HG02623 (cell line): ENCODE results near the gene MLNR.

Experiments used
- ATAC-seq: cut with Tn5 transposase; IDR thresholded peaks from one replicate; pipeline ENCODE4 v1.9.1; 2021; ENCODE audit warnings: moderate library complexity; ENCODE audit not compliant: unreplicated experiment

Gene MLNR

GRCh38 chr13:49225223-49226042, 5.3 kb downstream of the MLNR start:
- ATAC-seq = no peak

- ATAC-seq = no peak
Observed at GRCh38 chr13:49226613-49227012, 6.5 kb downstream of the MLNR start.

GRCh38 chr13:49234741-49235140, 14.6 kb downstream of the MLNR start:
- ATAC-seq = no peak

- ATAC-seq = no peak
Observed at GRCh38 chr13:49235856-49236431, 15.8 kb downstream of the MLNR start.

- ATAC-seq = no peak
Observed at GRCh38 chr13:49238621-49239020, 18.5 kb downstream of the MLNR start.

GRCh38 chr13:49240017-49240416, 19.9 kb downstream of the MLNR start:
- ATAC-seq = no peak

- no peak for ATAC-seq
Observed at GRCh38 chr13:49241296-49241695, 21.2 kb downstream of the MLNR start.

GRCh38 chr13:49245101-49245500, 25.0 kb downstream of the MLNR start:
- no peak for ATAC-seq

- peak; percentile 33 for ATAC-seq
Observed at GRCh38 chr13:49246850-49247642, 26.9 kb downstream of the MLNR start.

GRCh38 chr13:49247643-49248621, 27.8 kb downstream of the MLNR start, which contains the start of gene CDADC1:
TSS of gene CDADC1 (plus strand) at chr13:49247925. CDS start at chr13:49248038, 113 bp downstream.
- peak; percentile 95 for ATAC-seq

- ATAC-seq = no peak
Observed at GRCh38 chr13:49248622-49249002, 28.5 kb downstream of the MLNR start.

GRCh38 chr13:49251326-49251725, 31.2 kb downstream of the MLNR start:
- no peak for ATAC-seq

GRCh38 chr13:49253310-49253709, 33.2 kb downstream of the MLNR start:
- no peak for ATAC-seq

- no peak for ATAC-seq
Observed at GRCh38 chr13:49254007-49254406, 33.9 kb downstream of the MLNR start.

GRCh38 chr13:49256841-49257240, 36.7 kb downstream of the MLNR start:
- no peak for ATAC-seq

- ATAC-seq = no peak
Observed at GRCh38 chr13:49258089-49258796, 38.1 kb downstream of the MLNR start.

GRCh38 chr13:49259586-49259985, 39.4 kb downstream of the MLNR start:
- no peak for ATAC-seq

GRCh38 chr13:49262634-49263033, 42.5 kb downstream of the MLNR start:
- ATAC-seq = no peak

- no peak for ATAC-seq
Observed at GRCh38 chr13:49265822-49266221, 45.7 kb downstream of the MLNR start.

- no peak for ATAC-seq
Observed at GRCh38 chr13:49271264-49271663, 51.1 kb downstream of the MLNR start.
